Sigmoid colon (tissue), 3 donors: ENCODE measurements around the gene OPCML.

Experiments
- POLR2A ChIP-seq, 2 donors: fragments of 450-650 bp; IDR thresholded peaks; one replicate each; pipeline ENCODE4 v1.6.1; 2016; ENCODE audit warnings: antibody characterized with exemption in 2 of 2, mild to moderate bottlenecking in 2 of 2, moderate library complexity in 2 of 2
- TF ChIP-seq, protein P1 (sequence below), 4 experiments: fragments of 450-650 bp in 3 of 4; fragments of 200-600 bp in 1 of 4; IDR thresholded peaks; one replicate each; pipeline ENCODE4 v1.5.1; 2016 to 2019; ENCODE audit warnings: antibody characterized with exemption in 4 of 4, mild to moderate bottlenecking in 3 of 4, moderate library complexity in 2 of 4

DNA sequence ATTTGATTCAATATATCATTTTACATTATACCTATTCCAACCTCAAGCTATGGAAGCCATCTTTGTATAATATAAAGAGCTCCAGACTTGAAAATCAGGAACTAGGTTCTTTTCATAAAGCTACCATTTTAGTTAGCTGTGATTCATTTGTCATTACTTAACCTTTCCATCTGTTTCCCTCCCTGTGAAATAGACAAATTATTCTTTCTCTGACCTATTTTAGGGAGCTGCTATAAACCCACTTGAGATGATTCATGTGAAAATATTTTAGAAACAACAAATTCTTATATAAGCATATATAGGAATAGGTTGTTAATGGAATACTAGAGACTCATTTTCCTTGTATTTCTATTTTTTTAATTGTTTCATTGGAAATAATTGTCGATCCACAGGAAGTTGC is 1012.1 kb downstream of the OPCML start:
- TF ChIP-seq, protein P1, sequence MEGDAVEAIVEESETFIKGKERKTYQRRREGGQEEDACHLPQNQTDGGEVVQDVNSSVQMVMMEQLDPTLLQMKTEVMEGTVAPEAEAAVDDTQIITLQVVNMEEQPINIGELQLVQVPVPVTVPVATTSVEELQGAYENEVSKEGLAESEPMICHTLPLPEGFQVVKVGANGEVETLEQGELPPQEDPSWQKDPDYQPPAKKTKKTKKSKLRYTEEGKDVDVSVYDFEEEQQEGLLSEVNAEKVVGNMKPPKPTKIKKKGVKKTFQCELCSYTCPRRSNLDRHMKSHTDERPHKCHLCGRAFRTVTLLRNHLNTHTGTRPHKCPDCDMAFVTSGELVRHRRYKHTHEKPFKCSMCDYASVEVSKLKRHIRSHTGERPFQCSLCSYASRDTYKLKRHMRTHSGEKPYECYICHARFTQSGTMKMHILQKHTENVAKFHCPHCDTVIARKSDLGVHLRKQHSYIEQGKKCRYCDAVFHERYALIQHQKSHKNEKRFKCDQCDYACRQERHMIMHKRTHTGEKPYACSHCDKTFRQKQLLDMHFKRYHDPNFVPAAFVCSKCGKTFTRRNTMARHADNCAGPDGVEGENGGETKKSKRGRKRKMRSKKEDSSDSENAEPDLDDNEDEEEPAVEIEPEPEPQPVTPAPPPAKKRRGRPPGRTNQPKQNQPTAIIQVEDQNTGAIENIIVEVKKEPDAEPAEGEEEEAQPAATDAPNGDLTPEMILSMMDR (IDR thresholded peaks at IDR 0.05): no peak
- TF ChIP-seq POLR2A (IDR thresholded peaks at IDR 0.05): no peak
